Kidney capillary endothelial cell (primary cell): ENCODE measurements around the gene CRADD.
A peak's percentile ranks its signal among the peaks of the same experiment; 100 is the strongest.
"Not testable (repeated sequence)": the region's sequence is repeated elsewhere in the genome, so short reads cannot be mapped to it uniquely, and the experiment has no call there.

Source experiments
- DNase-seq: peaks from one replicate; pipeline ENCODE4 v3.0.0-alpha.2; 2018; ENCODE audit warnings: low spot score

CRADD gene

DNA sequence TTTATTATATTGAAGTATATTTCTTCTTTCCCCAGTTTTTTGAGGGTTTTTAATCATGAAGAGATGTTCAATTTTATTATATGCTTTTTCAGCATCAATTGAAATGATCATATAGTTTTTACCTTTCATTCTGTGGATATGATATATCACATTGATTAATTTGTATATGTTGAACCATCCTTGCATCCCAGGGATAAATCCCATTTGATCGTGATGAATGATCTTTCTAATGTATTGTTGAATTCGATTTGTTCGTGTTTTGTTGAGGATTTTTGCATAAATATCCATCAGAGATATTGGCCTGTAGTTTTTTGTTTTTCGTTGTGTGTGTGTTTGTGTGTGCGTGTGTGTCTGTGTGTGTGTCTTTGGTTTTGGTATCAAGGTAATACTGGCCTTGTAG is 196.4 kb downstream of the CRADD start:
- DNase-seq: no peak

DNA sequence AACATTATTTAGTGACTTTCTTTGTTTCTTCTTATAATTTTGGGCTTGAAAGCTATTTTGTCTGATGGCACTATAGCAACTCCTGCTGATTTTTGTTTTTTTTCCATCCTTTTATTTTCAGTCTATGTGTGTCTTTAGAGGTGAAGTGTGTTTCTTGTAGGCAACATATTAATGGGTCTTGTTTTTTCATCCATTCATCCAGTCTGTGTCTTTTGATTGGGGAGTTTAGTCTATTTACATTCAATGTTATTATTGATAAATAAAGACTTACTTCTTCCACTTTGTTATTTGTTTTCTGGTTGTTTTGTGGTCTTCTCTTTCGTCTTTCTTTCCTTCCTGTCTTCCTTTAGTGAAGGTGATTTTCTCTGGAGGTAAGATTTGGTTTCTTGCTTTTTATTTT is 198.0 kb downstream of the CRADD start:
- no peak for DNase-seq

- DNase-seq: no peak
Measured at GRCh38 chr12:93876360-93876759, 199.2 kb downstream of the CRADD start.

- DNase-seq: no peak
Measured at GRCh38 chr12:93877446-93877845, 200.3 kb downstream of the CRADD start.

DNA sequence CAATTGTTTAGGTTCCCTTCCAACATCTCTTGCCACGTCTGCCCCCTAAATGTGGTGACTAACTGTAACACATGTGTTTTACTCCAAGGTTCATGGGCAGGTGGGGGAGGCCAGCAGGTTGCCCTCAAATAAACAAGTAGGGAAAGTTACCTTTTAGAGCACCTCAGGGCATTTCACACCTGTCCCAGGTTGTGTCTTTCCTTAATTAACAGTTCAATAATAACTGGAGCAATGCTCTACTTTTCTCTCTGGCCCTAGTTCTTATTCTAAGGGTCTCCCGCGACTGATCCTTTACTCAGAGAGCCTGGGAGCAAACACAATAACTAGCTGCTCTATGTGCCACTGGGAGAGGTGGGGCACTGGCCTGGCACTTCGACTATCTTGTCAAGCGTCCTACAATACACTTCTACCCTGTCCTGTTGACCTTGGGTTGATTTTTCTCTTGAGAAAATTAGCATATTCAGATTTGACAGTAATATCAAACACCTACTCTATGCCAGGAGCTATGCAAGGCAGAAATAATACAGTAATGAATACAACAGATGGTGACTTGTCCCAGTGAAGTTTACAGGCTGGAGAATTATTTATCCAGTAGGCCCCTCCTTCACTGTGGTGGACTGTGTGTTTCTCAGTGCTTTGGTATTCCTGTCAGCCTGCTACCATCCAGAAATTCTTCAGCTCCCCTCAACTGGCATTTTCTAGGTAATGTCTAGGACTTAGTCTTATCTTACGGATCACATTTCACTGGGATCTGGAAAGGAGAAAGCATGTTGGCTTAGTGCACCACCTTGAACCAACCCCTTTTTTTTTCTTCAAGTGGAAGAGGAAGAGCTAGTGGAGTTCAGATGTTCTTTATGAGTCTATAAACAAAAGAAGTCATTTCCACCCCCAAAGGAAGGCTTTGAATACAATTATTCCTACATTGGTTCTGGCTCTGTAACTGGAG is 202.6 kb downstream of the CRADD start:
- DNase-seq: no peak

DNA sequence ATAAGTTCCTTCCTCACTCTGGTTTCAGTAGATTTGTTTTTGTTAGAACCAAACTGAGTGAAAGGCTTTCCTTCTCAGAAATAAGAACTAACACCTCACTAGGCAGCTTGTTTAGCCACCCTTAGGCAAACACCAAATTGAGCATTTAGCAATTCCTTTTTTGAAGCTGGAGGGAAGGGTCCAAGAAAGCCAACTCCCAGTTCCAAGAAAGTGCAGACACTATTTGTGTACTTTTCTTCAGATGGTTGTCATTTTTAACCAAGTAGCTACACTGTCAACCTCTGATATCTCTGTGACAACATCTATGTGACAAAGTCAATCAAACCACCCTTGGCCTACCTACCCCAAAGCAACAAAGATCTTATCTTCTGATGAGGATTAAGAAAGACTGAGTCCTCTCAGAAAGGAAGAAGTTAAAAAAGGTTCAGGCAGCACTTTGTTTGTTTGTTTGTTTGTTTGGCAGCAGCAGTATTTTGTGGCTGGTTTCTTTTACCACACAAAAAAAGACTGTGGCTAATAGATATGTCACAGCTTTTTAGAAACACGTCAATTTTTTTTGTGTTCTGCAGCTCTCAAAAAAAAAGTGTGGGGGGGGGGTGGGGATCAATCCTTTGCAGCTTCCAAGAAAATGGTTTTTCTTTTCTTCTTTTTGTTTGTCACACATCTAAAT is 203.8 kb downstream of the CRADD start:
- no peak for DNase-seq

DNA sequence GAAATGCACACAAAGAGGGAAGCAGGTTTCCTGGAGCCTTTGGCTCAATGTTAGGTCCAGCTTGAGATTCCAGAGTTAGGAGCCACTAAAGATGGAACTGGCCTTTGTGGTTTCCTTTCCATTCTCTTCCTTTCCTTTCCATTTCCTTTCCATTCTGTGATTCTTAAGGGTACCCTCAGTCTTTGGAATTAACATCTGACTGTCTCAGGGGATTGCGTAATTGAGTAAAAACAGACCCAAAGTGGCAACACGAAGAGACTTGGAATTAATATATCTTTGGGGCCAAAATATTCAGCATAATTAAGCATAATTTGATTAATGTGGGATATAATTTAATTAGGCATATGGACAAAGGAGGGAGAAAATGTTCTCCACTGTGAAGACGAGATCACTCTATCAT is 205.6 kb downstream of the CRADD start:
- DNase-seq: no peak

GRCh38 chr12:93883436-93884154 is 206.4 kb downstream of the CRADD start:
- DNase-seq: peak; percentile 1

DNA sequence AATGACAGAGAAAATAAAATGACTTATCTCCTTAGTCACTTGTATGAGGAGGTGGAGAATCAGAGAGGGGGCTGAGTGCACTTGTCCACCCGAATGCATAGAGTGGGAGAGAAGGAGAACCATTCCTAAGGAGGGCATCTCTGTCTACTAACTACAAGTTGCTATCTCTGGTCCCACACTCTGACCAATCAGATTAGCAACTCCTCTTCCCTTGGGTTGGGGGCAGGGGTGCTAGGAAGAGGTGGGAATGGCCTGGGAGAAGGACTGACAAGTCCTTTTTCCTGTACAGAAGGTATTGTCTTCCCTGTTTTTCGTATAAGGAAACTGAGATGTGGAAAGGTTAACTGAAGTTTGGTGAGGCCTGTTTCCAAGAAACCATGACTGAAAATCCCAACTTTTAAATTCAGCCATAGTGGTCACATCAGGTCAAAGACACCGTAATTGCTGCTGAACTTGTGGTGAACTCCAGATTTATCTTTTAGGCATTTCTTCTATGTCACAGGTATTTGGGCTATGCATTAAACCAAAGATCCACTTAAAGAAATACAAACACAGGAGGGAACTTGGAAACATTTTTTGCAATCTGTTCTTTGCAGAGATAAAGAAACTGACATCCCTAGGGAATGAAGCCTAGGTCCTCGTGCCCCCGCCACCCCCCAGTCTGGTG is 207.8 kb downstream of the CRADD start:
- no peak for DNase-seq

- not testable (repeated sequence) for DNase-seq
Measured at GRCh38 chr12:93885973-93886532, 208.9 kb downstream of the CRADD start.

DNA sequence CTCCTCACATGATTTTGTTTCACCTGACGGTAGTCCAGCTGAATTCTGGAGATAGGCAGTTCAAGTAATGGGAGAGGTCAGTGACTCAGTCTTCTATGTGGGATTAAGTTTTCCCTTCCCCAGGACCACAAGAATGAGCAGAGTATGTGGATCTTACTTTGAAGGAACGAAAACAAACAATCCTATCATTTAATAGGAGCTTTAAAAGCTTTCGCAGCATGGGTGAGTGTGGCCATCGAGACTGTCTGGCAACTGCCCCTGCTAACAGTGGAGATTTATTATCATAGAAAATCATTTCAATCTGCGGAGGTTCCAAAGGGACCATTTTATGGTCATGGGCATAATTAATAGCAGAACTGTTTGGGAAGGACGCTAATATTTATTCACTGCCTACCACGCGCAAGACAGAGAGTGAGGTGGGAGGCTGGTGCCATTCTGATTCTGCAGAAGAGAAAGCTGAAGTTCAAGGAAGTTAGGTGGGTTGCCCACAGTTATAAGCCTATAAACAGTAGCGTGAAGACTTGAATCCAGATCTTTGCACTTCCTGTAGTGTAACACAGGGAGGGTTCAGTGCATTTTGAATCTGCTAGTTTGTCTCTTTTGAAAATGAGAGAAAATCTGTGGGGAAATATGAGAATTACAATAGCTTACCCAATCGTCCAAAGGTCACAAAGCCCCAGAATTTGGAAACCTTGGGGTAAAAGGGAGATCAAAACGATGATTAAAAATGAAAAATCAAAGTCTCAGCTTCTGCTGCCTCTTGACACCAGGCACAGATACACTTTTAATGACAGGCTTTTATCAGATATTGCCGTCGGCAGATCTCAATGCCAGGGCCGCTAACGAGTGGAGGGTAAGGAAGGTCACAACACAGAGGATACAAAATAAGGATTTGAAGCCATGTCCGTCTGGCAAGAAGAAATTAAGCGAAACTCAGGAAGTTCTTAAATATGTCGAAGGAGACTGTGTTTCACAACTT is 209.6 kb downstream of the CRADD start:
- DNase-seq: no peak

- no peak for DNase-seq
Measured at GRCh38 chr12:93888964-93889363, 211.8 kb downstream of the CRADD start.

DNA sequence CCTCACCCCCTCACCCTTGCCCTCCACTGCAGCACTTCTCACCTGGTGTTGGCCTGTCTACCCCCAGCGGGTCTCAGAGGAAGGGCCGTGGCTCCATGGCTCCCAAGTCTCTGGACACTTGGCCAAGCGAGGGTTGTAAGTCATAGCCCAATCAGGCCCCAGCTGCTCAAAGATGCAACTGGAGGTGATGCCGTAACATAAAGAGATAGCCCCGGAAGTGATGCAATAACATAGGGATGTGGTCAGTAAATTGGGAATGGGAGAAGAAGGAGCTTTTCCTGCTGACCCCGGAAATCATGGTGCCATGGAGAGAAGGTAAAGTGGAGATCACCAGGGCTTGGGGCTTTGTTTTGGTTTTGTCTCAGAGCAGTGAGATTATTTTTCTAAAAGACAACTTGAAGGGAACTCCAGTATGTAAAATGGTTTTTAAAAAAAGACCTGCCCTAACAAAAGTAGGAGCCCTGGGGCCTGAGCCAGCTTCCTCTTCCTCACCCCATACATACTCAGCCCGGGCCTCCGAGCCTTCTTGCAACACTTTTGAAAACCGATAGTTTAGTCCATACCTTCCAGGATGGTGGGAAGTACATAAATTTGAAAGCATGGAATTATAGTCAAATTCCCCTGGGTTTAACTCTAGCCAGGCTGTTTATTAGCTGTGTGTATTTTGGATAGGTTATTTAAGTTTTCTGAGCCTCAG is 212.5 kb downstream of the CRADD start:
- no peak for DNase-seq

DNA sequence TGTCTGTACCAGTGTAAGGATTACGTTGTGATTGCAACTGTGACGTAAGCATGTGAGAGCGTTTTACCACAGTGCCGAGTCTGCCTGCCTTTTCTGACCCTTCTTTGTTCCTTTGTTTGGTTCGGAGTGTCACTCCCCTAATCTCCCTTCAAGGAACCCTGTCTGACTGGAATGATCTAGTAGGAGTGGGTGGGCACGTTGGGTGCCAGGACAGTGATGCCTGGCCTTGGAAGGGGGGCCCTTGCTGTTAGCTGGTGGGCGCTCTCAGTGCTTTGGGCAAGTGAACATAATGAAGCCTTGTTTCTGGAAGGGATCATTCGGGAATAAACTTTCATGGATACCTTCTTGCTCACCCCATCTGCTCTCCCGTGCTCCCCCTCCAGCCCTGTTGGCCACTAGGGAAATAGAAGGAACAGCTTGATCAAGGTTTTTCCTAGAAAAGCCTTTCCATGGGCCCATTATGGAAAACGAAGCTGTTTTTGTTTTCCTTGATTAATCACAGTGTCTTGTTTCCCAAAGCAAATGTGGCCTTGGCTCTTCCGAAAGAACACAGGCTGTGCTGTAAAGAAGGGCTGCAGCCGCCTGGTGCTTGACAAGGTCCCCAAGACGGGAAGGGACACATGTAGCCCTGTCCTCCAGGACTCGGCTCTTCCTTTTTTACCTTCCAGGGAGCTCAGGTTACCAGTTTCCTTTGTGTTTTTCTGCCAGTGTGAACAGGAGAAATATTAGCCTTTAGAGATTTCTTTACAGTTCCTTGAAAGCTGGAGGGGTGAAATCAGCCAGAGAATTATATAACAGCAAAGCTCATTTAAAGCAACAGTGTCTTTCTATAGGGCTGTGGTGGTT is 215.5 kb downstream of the CRADD start:
- DNase-seq: no peak

DNA sequence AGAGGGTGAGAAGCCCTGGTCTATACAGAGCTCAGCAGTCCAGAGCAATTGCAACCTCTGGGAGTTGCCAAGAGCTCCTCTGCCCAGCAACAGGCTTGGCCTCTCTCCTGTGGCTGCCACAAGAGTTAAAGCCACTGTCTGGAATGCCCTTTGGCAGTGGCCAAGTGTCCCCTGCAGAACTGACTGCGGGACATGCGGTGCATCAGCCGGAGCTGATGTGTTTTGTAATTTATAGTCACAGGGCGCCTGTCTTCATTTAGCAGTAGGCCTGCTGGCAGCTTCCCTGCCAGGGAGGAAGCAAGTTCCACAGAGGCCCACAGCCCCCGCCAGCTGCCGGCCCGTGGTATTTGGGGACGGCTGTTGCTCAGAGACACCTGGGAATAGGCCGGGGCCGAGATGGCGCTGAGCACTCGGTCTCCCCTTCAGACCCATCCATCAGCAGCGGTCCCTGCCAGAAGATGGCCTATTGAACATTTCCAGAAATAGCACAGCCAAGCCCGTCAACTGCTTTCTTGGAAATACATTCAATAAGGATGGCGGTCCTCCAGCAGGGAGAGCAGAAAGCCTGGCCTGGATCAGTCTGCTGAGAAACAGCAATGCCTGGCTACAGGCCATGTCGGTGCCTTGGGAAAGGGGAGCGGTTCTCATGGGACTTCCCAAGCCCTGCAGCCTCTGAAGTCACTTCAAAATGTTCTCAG is 217.4 kb downstream of the CRADD start:
- peak; percentile 20 for DNase-seq

DNA sequence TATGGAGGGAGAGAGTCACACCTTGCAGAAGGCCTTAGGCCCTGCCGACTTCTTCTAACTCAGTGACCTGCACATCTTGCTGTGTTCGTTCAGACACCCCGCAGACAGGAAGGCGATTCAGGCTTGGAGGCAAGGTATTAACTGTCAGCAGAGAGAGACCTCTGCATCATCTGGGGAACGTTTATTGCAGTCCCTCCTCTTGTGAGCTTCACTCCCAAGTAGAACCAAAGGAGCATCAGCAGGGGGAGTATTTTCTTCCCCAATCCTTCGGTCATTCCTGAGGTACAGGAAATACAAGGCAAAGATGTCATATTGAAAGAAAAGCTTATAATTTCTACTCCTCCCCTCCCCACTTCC is 217.9 kb downstream of the CRADD start:
- DNase-seq: peak; percentile 12

- DNase-seq: no peak
Measured at GRCh38 chr12:93896427-93896826, 219.3 kb downstream of the CRADD start.

DNA sequence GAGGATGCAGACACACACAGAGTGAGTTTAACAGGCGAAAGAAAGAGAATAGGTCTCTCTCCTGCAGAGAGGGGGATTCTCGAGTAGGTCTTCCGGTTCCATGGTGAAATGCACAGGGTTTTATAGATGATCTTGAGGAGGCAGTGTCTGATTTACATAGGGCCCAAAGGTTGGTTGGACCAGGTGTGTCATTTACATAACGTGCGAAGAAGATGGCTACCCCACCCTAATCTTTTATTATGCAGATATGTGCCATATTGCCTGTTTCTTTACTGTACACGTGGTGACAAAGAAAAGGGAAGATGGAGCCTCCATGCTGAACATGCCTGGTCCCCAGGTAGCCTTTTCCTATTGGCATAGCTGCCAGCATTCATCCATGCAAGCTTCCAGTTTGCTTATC is 219.8 kb downstream of the CRADD start:
- DNase-seq: no peak

- DNase-seq: no peak
Measured at GRCh38 chr12:93901739-93902138, 224.6 kb downstream of the CRADD start.
